Nephron progenitor cell (in vitro differentiated cells): ENCODE data around the gene LAT.
"Not testable (repeated sequence)": the region's sequence is repeated elsewhere in the genome, so short reads cannot be mapped to it uniquely, and the experiment has no call there.

Experiments
- DNase-seq: peaks from one replicate; pipeline ENCODE4 v3.0.0; 2021
- H3K27ac Mint-ChIP-seq: 2 replicates; pipeline ENCODE4 v1.8.0; 2021; ENCODE audit warnings: mild to moderate bottlenecking, moderate library complexity, mixed read lengths
- H3K27me3 Mint-ChIP-seq: 2 replicates; pipeline ENCODE4 v1.8.0; 2021; ENCODE audit warnings: mild to moderate bottlenecking, low read depth, mixed read lengths; ENCODE audit not compliant: poor library complexity
- H3K36me3 Mint-ChIP-seq: 2 replicates; pipeline ENCODE4 v1.8.0; 2021; ENCODE audit warnings: low read depth, mixed read lengths
- H3K4me1 Mint-ChIP-seq: 2 replicates; pipeline ENCODE4 v1.8.0; 2021; ENCODE audit warnings: mixed read lengths
- H3K4me3 Mint-ChIP-seq: 2 replicates; pipeline ENCODE4 v1.8.0; 2021; ENCODE audit warnings: mild to moderate bottlenecking, moderate library complexity, mixed read lengths
- H3K9me3 Mint-ChIP-seq: 2 replicates; pipeline ENCODE4 v1.8.0; 2021; ENCODE audit warnings: mild to moderate bottlenecking, moderate library complexity, mixed read lengths
- CTCF ChIP-seq: fragments of 200-600 bp; sonication (generic); IDR thresholded peaks from 2 replicates; pipeline ENCODE4 v1.5.0; 2021; ENCODE audit warnings: antibody characterized with exemption

The LAT gene

GRCh38 chr16:28938721-28939120 lies 46.1 kb upstream of the LAT start:
- Mint-ChIP-seq H3K36me3 (no peaks in the 10 kb centered on the region), H3K27ac (no peak overlapping the region), H3K27me3 (peaks cover 28% of the 10 kb centered on the region), H3K9me3 (peaks cover 4% of the 10 kb centered on the region), H3K4me1 (peaks cover 29% of the 10 kb centered on the region), H3K4me3 (no peak overlapping the region)
- TF ChIP-seq CTCF = no peak
- DNase-seq = no peak

- H3K36me3 Mint-ChIP-seq, H3K9me3 Mint-ChIP-seq, H3K27ac Mint-ChIP-seq, H3K4me3 Mint-ChIP-seq, DNase-seq: not testable (repeated sequence)
- H3K4me1 Mint-ChIP-seq = peaks cover 32% of the 10 kb centered on the region
- H3K27me3 Mint-ChIP-seq = peaks cover 22% of the 10 kb centered on the region
These were observed 45.0 kb upstream of the LAT start for GRCh38 chr16:28939825-28940224.

- Mint-ChIP-seq H3K4me1 (peaks cover 28% of the 10 kb centered on the region), H3K4me3 (no peak overlapping the region), H3K36me3 (no peaks in the 10 kb centered on the region), H3K27me3 (peaks cover 23% of the 10 kb centered on the region), H3K27ac (peak overlapping the region; percentile 54), H3K9me3 (no peaks in the 10 kb centered on the region)
- DNase-seq = no peak
- TF ChIP-seq CTCF = no peak
These were observed 41.6 kb upstream of the LAT start for GRCh38 chr16:28943281-28943680.

- Mint-ChIP-seq H3K27me3 (peaks cover 16% of the 10 kb centered on the region), H3K9me3 (no peaks in the 10 kb centered on the region), H3K4me3 (no peak overlapping the region), H3K4me1 (peaks cover 31% of the 10 kb centered on the region), H3K36me3 (no peaks in the 10 kb centered on the region), H3K27ac (no peak overlapping the region)
- DNase-seq = no peak
- TF ChIP-seq CTCF = no peak
These were observed 38.2 kb upstream of the LAT start for GRCh38 chr16:28946681-28947080.

GRCh38 chr16:28950648-28951409 lies 34.0 kb upstream of the LAT start, which contains the start of gene NFATC2IP:
NFATC2IP (plus strand) TSS chr16:28950937; CDS start chr16:28951012, 75 bp downstream.
- TF ChIP-seq CTCF = no peak
- peak within 1 kb of the TSS; percentile 96 for H3K27ac Mint-ChIP-seq
- no peaks in the 10 kb centered on the region for H3K9me3 Mint-ChIP-seq
- peaks cover 26% of the 10 kb centered on the region for H3K4me1 Mint-ChIP-seq
- H3K4me3 Mint-ChIP-seq = peak within 1 kb of the TSS; percentile 98
- peaks cover 16% of the 10 kb centered on the region for H3K27me3 Mint-ChIP-seq
- peak; percentile 100 for DNase-seq
- H3K36me3 Mint-ChIP-seq = peaks cover 29% of the 10 kb centered on the region

- Mint-ChIP-seq H3K36me3 (peaks cover 34% of the 10 kb centered on the region), H3K4me1 (peaks cover 23% of the 10 kb centered on the region), H3K4me3 (peak overlapping the region; percentile 98), H3K27me3 (peaks cover 16% of the 10 kb centered on the region), H3K9me3 (no peaks in the 10 kb centered on the region), H3K27ac (peak overlapping the region; percentile 79)
- no peak for TF ChIP-seq CTCF
- DNase-seq = no peak
These were observed 33.4 kb upstream of the LAT start for GRCh38 chr16:28951410-28951943.
